ENCODE results near the gene ACSF3. TPM values are rescaled to one million over a fixed set of nuclear protein-coding genes. Genes with fewer than 3 reads are reported as not detected.
A peak's percentile ranks its signal among the peaks of the same experiment; 100 is the strongest.

ACSF3 gene
- total RNA-seq, 1 experiment from 2014 or later: 74.5 TPM

- peak; percentile 68 for ATAC-seq
- intact Hi-C loops (cut with micrococcal nuclease): no loop called here
Measured at GRCh38 chr16:89152831-89153700, 59.4 kb downstream of the ACSF3 start.

GRCh38 chr16:89153848-89154271 is 60.2 kb downstream of the ACSF3 start:
- Histone ChIP-seq H3K9ac (ENCODE audit: low read length) (no peak overlapping the region), H3K36me3 (ENCODE audit: control insufficient read depth in 1 of 2, insufficient read depth in 2 of 2, low read length in 2 of 2) (peaks cover 9 to 15% of the 10 kb centered on the region in 2 experiments; a peak in 2 of 4 replicates), H3K27me3 (ENCODE audit: insufficient read depth, low read length) (no peaks in the 10 kb centered on the region), H3K4me3 (replicated peaks in 1 of 2; ENCODE audit: low read depth in 1 of 2, low read length in 2 of 2) (no peak overlapping the region), H4K20me1 (ENCODE audit: insufficient read depth) (no peaks in the 10 kb centered on the region), H3K27ac (ENCODE audit: low read depth, low read length) (no peak overlapping the region), H3K4me2 (ENCODE audit: low read length) (no peak overlapping the region), H3K9me3 (ENCODE audit: control insufficient read depth in 1 of 2, insufficient read depth in 1 of 2, low read depth in 1 of 2, low read length in 2 of 2) (peaks cover 0 to 21% of the 10 kb centered on the region in 2 experiments; a peak in 1 of 4 replicates), H3K4me1 (ENCODE audit: control insufficient read depth in 1 of 2, insufficient read depth in 2 of 2, low read length in 2 of 2) (peaks cover 0 to 15% of the 10 kb centered on the region in 2 experiments; a peak in 2 of 4 replicates), H3K9me2 (ENCODE audit: insufficient read depth) (no peaks in the 10 kb centered on the region), H3K79me2 (ENCODE audit: insufficient read depth, low read length) (no peaks in the 10 kb centered on the region), H2AFZ (ENCODE audit: low read depth, low read length, poor library complexity, severe bottlenecking) (no peak overlapping the region)
- DNase-seq (ENCODE audit: low read depth, low spot score): no peak
- ChIA-PET RAD21 (ENCODE audit: low non-redundant PET in 1 of 2, low total read pairs in 2 of 2, uncharacterized antibody in 2 of 2, unreplicated experiment in 2 of 2) (no interaction called here), POLR2A (no interaction called here), CTCF (no interaction called here)
- BruUV-seq (replicated peaks): no TSS peak
- intact Hi-C loops (cut with micrococcal nuclease): no loop called here
- ATAC-seq: peak; percentile 31
- no peak for TF ChIP-seq YY1 (IDR thresholded peaks at IDR 0.05; ENCODE audit: extremely low read depth, insufficient replicate concordance, low read depth, low read length)
- TF ChIP-seq RAD21 (IDR thresholded peaks at IDR 0.05; ENCODE audit: low read depth): no peak
- TF ChIP-seq JUND (IDR thresholded peaks at IDR 0.05): no peak
- TF ChIP-seq ZFX (IDR thresholded peaks at IDR 0.05): no peak; the same call in 1 of the 2 replicates
- no peak for TF ChIP-seq POLR2AphosphoS5 (IDR thresholded peaks at IDR 0.05; ENCODE audit: low read depth, low read length)
- TF ChIP-seq CBX3 (IDR thresholded peaks at IDR 0.05; ENCODE audit: low read depth): no peak
- no peak for TF ChIP-seq ATF3 (IDR thresholded peaks at IDR 0.05)
- no peak for TF ChIP-seq SRF (IDR thresholded peaks at IDR 0.05; ENCODE audit: low read depth)
- no peak for TF ChIP-seq ELF1 (IDR thresholded peaks at IDR 0.05; ENCODE audit: borderline replicate concordance, low read depth)
- TF ChIP-seq CTCF (IDR thresholded peaks at IDR 0.05 in 2 of 3, conservative IDR thresholded peaks at IDR 0.05 in 1 of 3; ENCODE audit: borderline replicate concordance in 1 of 3, insufficient read depth in 1 of 3, low read depth in 2 of 3, low read length in 2 of 3): no peak
- TF ChIP-seq SP1 (IDR thresholded peaks at IDR 0.05; ENCODE audit: low read depth): no peak
- no peak for TF ChIP-seq ZBTB33 (IDR thresholded peaks at IDR 0.05; ENCODE audit: extremely low read depth, insufficient replicate concordance, low read length)
- no peak for TF ChIP-seq EZH2phosphoT487 (IDR thresholded peaks at IDR 0.05; ENCODE audit: borderline replicate concordance)
- TF ChIP-seq CEBPB (IDR thresholded peaks at IDR 0.05; ENCODE audit: low read depth): no peak

More at GRCh38 chr16:89152831-89153700, 59.4 kb downstream of the ACSF3 start:
- TF ChIP-seq TCF7L2 (IDR thresholded peaks at IDR 0.05; ENCODE audit: borderline replicate concordance, extremely low read depth, insufficient read depth, insufficient read length) (no peak), POLR2AphosphoS5 (IDR thresholded peaks at IDR 0.05; ENCODE audit: low read depth, low read length) (no peak), EZH2phosphoT487 (IDR thresholded peaks at IDR 0.05; ENCODE audit: borderline replicate concordance) (no peak), ZNF274 (IDR thresholded peaks at IDR 0.05; ENCODE audit: low read depth, low read length) (no peak), JUND (IDR thresholded peaks at IDR 0.05) (no peak)
- no TSS peak for BruUV-seq (replicated peaks)
- H3K4me3 ChIP-seq (replicated peaks in 1 of 2; ENCODE audit: low read depth in 1 of 2, low read length in 2 of 2): no peak overlapping the region
- peaks cover 0 to 15% of the 10 kb centered on the region in 2 experiments; a peak in 2 of 4 replicates for H3K4me1 ChIP-seq (ENCODE audit: control insufficient read depth in 1 of 2, insufficient read depth in 2 of 2, low read length in 2 of 2)
- POLR2A ChIA-PET: no interaction called here
- H2AFZ ChIP-seq (ENCODE audit: low read depth, low read length, poor library complexity, severe bottlenecking): no peak overlapping the region
- H3K4me2 ChIP-seq (ENCODE audit: low read length): no peak overlapping the region
- CTCF ChIA-PET: no interaction called here
- H4K20me1 ChIP-seq (ENCODE audit: insufficient read depth): no peaks in the 10 kb centered on the region
- peaks cover 9 to 21% of the 10 kb centered on the region in 2 experiments; a peak in 2 of 4 replicates for H3K36me3 ChIP-seq (ENCODE audit: control insufficient read depth in 1 of 2, insufficient read depth in 2 of 2, low read length in 2 of 2)
- DNase-seq (ENCODE audit: low read depth, low spot score): no peak
- H3K79me2 ChIP-seq (ENCODE audit: insufficient read depth, low read length): no peaks in the 10 kb centered on the region
- peaks cover 0 to 20% of the 10 kb centered on the region in 2 experiments; a peak in 1 of 4 replicates for H3K9me3 ChIP-seq (ENCODE audit: control insufficient read depth in 1 of 2, insufficient read depth in 1 of 2, low read depth in 1 of 2, low read length in 2 of 2)
- no peaks in the 10 kb centered on the region for H3K27me3 ChIP-seq (ENCODE audit: insufficient read depth, low read length)
- no peak overlapping the region for H3K27ac ChIP-seq (ENCODE audit: low read depth, low read length)
- RAD21 ChIA-PET (ENCODE audit: low non-redundant PET in 1 of 2, low total read pairs in 2 of 2, uncharacterized antibody in 2 of 2, unreplicated experiment in 2 of 2): no interaction called here
- H3K9ac ChIP-seq (ENCODE audit: low read length): no peak overlapping the region
- H3K9me2 ChIP-seq (ENCODE audit: insufficient read depth): no peaks in the 10 kb centered on the region
